Upper lobe of left lung (tissue), 6 donors: ENCODE data around the gene CLIC3. TPM values are rescaled to one million over a fixed set of nuclear protein-coding genes. Genes with fewer than 3 reads are reported as not detected.

Experiments
- ATAC-seq, 2 donors: fragments of 200-7000 bp; cut with Tn5 transposase; one replicate each; pipeline ENCODE4 v1.9.1; 2022; ENCODE audit warnings: mild to moderate bottlenecking in 2 of 2, moderate library complexity in 2 of 2; ENCODE audit not compliant: low FRiP score in 2 of 2
- DNase-seq, 2 donors: peaks; one replicate each; pipeline ENCODE4 v3.0.0-alpha.2; 2019 to 2020
- H3K27ac ChIP-seq, 4 donors: fragments of 200-600 bp; sonication (generic); one replicate each; pipeline ENCODE4 v1.5.1; 2016 to 2019
- H3K27me3 ChIP-seq, 4 donors: fragments of 200-600 bp; sonication (generic); one replicate each; pipeline ENCODE4 v1.5.1; 2017 to 2019
- H3K36me3 ChIP-seq, 4 donors: fragments of 200-600 bp; sonication (generic); one replicate each; pipeline ENCODE4 v1.5.1; 2016 to 2019
- H3K4me1 ChIP-seq, 4 donors: fragments of 200-600 bp; sonication (generic); one replicate each; pipeline ENCODE4 v1.5.1; 2018 to 2019
- H3K4me3 ChIP-seq, 4 donors: fragments of 200-600 bp; sonication (generic); one replicate each; pipeline ENCODE4 v1.5.1; 2017 to 2019; ENCODE audit warnings: mild to moderate bottlenecking in 2 of 4, moderate library complexity in 1 of 4
- H3K9me3 ChIP-seq, 4 donors: fragments of 200-600 bp; sonication (generic); one replicate each; pipeline ENCODE4 v1.5.1; 2018 to 2019
- CTCF ChIP-seq, 6 experiments: fragments of 450-650 bp in 4 of 6; fragments of 200-600 bp in 2 of 6; sonication (generic) in 2 of 6; IDR thresholded peaks; one replicate each; pipeline ENCODE4 v1.5.1; 2016 to 2019; ENCODE audit warnings: antibody characterized with exemption in 6 of 6
- EP300 ChIP-seq, 4 donors: sonication (generic); formaldehyde crosslinking; IDR thresholded peaks; one replicate each; pipeline ENCODE4 v1.5.1; 2017; ENCODE audit warnings: antibody characterized with exemption in 4 of 4, control low read depth in 2 of 4
- POLR2A ChIP-seq, 4 donors: fragments of 450-650 bp; IDR thresholded peaks; one replicate each; pipeline ENCODE4 v1.5.1; 2016 to 2017; ENCODE audit warnings: antibody characterized with exemption in 4 of 4, mild to moderate bottlenecking in 2 of 4
- POLR2AphosphoS5 ChIP-seq, 2 donors: sonication (generic); formaldehyde crosslinking; IDR thresholded peaks; one replicate each; pipeline ENCODE4 v1.5.1; 2017; ENCODE audit warnings: antibody characterized with exemption in 2 of 2
- WGBS, 2 donors: methylation state at CpG; one replicate each; pipeline ENCODE4 v1.1.5; 2017 to 2018; 5-methylcytosine and 5-hydroxymethylcytosine counted together
- total RNA-seq, 6 donors: library from RNA; depleted of rRNA in 4 of 6; stranded (reverse); fragments of >200 nt in 4 of 6; gene quantifications; one replicate each; pipeline versions ENCODE4 v1.1.0 to v1.2.1, GENCODE V29; 2016 to 2021
- donor health status: DM: no; HTN: no; CAD: no; lungs with moderate emphysema.
- donor health status: DM: no; HTN: yes; CAD: no; lungs with severe emphysema.

The CLIC3 gene
- total RNA-seq, 6 donors from 2014 or later = 41.9 to 132 (median 85.2) TPM

GRCh38 chr9:136975644-136976043 lies 20.7 kb downstream of the CLIC3 start:
- no peak for TF ChIP-seq EP300 (IDR thresholded peaks at IDR 0.05)
- no peak for TF ChIP-seq POLR2A (IDR thresholded peaks at IDR 0.05)
- peak in 5 of 6 experiments; percentile 28 to 69 (median 61) for TF ChIP-seq CTCF (IDR thresholded peaks at IDR 0.05)
- TF ChIP-seq POLR2AphosphoS5 (IDR thresholded peaks at IDR 0.05) = peak in 1 of 2 donors; percentile 35
- Histone ChIP-seq H3K27ac (peak overlapping the region; percentile 42 to 85 (median 73)), H3K27me3 (no peaks in the 10 kb centered on the region), H3K9me3 (no peaks in the 10 kb centered on the region), H3K4me1 (peaks cover 33 to 56% (median 46%) of the 10 kb centered on the region in 4 donors), H3K4me3 (peak overlapping the region in 1 of 4 donors; percentile 17), H3K36me3 (no peaks in the 10 kb centered on the region)
- no peak for ATAC-seq
- 26 to 40% methylated on average over 5 to 13 of the region's 14 CpGs for WGBS, 2 donors
- DNase-seq = peak; percentile 52 to 81

- H3K27ac ChIP-seq = peak overlapping the region; percentile 42 to 85 (median 73)
- ATAC-seq = no peak
- TF ChIP-seq POLR2A (IDR thresholded peaks at IDR 0.05) (no peak), POLR2AphosphoS5 (IDR thresholded peaks at IDR 0.05) (no peak), CTCF (IDR thresholded peaks at IDR 0.05) (no peak), EP300 (IDR thresholded peaks at IDR 0.05) (no peak)
- no peaks in the 10 kb centered on the region for H3K36me3 ChIP-seq
- H3K4me1 ChIP-seq = peaks cover 33 to 55% (median 43%) of the 10 kb centered on the region in 4 donors
- DNase-seq = peak in 1 of 2 donors; percentile 50
- WGBS, 2 donors = 58 to 66% methylated on average over 3 to 12 of the region's 15 CpGs
- no peaks in the 10 kb centered on the region for H3K27me3 ChIP-seq
- H3K4me3 ChIP-seq = peak overlapping the region in 1 of 4 donors; percentile 17
- no peaks in the 10 kb centered on the region for H3K9me3 ChIP-seq
Measured at GRCh38 chr9:136974817-136975535, 21.4 kb downstream of the CLIC3 start.

GRCh38 chr9:136973618-136974617 lies 22.4 kb downstream of the CLIC3 start:
- H3K36me3 ChIP-seq = no peaks in the 10 kb centered on the region
- H3K4me3 ChIP-seq = no peak overlapping the region
- no peaks in the 10 kb centered on the region for H3K9me3 ChIP-seq
- peaks cover 33 to 53% (median 40%) of the 10 kb centered on the region in 4 donors for H3K4me1 ChIP-seq
- WGBS, 2 donors = 91 to 94% methylated on average over 11 to 26 of the region's 29 CpGs
- no peak for ATAC-seq
- DNase-seq = peak in 1 of 2 donors; percentile 79
- H3K27me3 ChIP-seq = no peaks in the 10 kb centered on the region
- no peak for TF ChIP-seq EP300 (IDR thresholded peaks at IDR 0.05)
- no peak for TF ChIP-seq POLR2A (IDR thresholded peaks at IDR 0.05)
- TF ChIP-seq POLR2AphosphoS5 (IDR thresholded peaks at IDR 0.05) = no peak
- no peak for TF ChIP-seq CTCF (IDR thresholded peaks at IDR 0.05)
- peak overlapping the region; percentile 35 to 85 (median 60) for H3K27ac ChIP-seq

GRCh38 chr9:136972743-136973142 lies 23.6 kb downstream of the CLIC3 start:
- H3K36me3 ChIP-seq = no peaks in the 10 kb centered on the region
- ATAC-seq (no peak), DNase-seq (peak in 1 of 2 donors; percentile 71)
- peaks cover 29 to 41% (median 34%) of the 10 kb centered on the region in 4 donors for H3K4me1 ChIP-seq
- no peaks in the 10 kb centered on the region for H3K27me3 ChIP-seq
- no peak overlapping the region for H3K4me3 ChIP-seq
- H3K27ac ChIP-seq = no peak overlapping the region
- 50 to 69% methylated on average over 7 to 13 of the region's 13 CpGs for WGBS, 2 donors
- TF ChIP-seq POLR2A (IDR thresholded peaks at IDR 0.05) (no peak), POLR2AphosphoS5 (IDR thresholded peaks at IDR 0.05) (no peak)
- H3K9me3 ChIP-seq = no peaks in the 10 kb centered on the region

- Histone ChIP-seq H3K36me3 (no peaks in the 10 kb centered on the region), H3K27me3 (no peaks in the 10 kb centered on the region), H3K4me3 (no peak overlapping the region), H3K27ac (no peak overlapping the region), H3K4me1 (peaks cover 27 to 37% (median 29%) of the 10 kb centered on the region in 4 donors), H3K9me3 (no peaks in the 10 kb centered on the region)
- ATAC-seq (no peak), DNase-seq (peak in 1 of 2 donors; percentile 66)
- TF ChIP-seq POLR2AphosphoS5 (IDR thresholded peaks at IDR 0.05) (no peak), POLR2A (IDR thresholded peaks at IDR 0.05) (no peak), CTCF (IDR thresholded peaks at IDR 0.05) (no peak), EP300 (IDR thresholded peaks at IDR 0.05) (no peak)
- WGBS, 2 donors = 65 to 90% methylated on average over 3 to 7 of the region's 11 CpGs
Measured at GRCh38 chr9:136972335-136972734, 24.0 kb downstream of the CLIC3 start.
